Parathyroid adenoma (tissue), 2 donors: ENCODE data around the gene EXOC6.

Source experiments
- H2AFZ ChIP-seq: fragments of 300-600 bp; sonication (generic); one replicate; pipeline ENCODE4 v1.7.0; 2017; ENCODE audit warnings: antibody characterized with exemption, mild to moderate bottlenecking
- H3K27ac ChIP-seq: fragments of 300-600 bp; sonication (generic); one replicate; pipeline ENCODE4 v1.7.0; 2017
- H3K27me3 ChIP-seq: fragments of 300-600 bp; sonication (generic); one replicate; pipeline ENCODE4 v1.7.0; 2017; ENCODE audit warnings: low read length; ENCODE audit not compliant: control insufficient read depth, insufficient read depth
- H3K36me3 ChIP-seq: fragments of 300-600 bp; sonication (generic); one replicate; pipeline ENCODE4 v1.7.0; 2017; ENCODE audit warnings: low read length; ENCODE audit not compliant: control insufficient read depth, insufficient read depth
- H3K4me1 ChIP-seq: fragments of 300-600 bp; sonication (generic); one replicate; pipeline ENCODE4 v1.7.0; 2017; ENCODE audit warnings: control low read depth
- H3K4me2 ChIP-seq: fragments of 300-600 bp; sonication (generic); one replicate; pipeline ENCODE4 v1.7.0; 2017; ENCODE audit warnings: low read length
- H3K4me3 ChIP-seq: fragments of 300-600 bp; sonication (generic); one replicate; pipeline ENCODE4 v1.7.0; 2017; ENCODE audit warnings: low read depth, low read length
- H3K79me2 ChIP-seq: fragments of 300-600 bp; sonication (generic); one replicate; pipeline ENCODE4 v1.7.0; 2017; ENCODE audit warnings: control low read depth
- H3K9ac ChIP-seq: fragments of 300-600 bp; sonication (generic); one replicate; pipeline ENCODE4 v1.7.0; 2017; ENCODE audit warnings: mild to moderate bottlenecking
- H3K9me3 ChIP-seq: fragments of 300-600 bp; sonication (generic); one replicate; pipeline ENCODE4 v1.7.0; 2017; ENCODE audit warnings: low read length; ENCODE audit not compliant: control insufficient read depth
- TF ChIP-seq, protein P1 (sequence below): fragments of 300-600 bp; sonication (generic); IDR thresholded peaks from one replicate; pipeline ENCODE4 v1.7.0; 2017; ENCODE audit warnings: antibody characterized with exemption, mild to moderate bottlenecking
- donor health status: primary hyperparathyroidism.

EXOC6 gene

DNA sequence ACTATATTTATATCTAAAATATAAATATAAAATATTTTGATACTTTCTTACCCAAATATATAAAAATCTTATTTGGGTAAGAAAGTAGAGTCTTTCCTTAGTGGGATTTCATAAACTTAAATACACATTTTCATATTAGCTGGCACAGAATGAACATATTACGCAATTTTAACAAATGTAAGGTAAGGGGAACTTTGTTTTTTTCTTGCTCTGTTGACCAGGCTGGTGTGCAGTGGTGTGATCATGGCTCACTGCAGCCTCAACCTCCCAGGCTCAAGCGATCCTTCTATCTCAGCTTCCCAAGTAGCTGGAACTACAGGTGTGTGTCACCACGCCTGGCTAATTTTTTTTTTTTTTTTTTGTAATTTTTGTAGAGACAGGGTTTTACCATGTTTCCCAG is 243.6 kb downstream of the EXOC6 start:
- no peak overlapping the region for H3K9ac ChIP-seq
- no peak overlapping the region for H3K4me3 ChIP-seq
- no peaks in the 10 kb centered on the region for H3K4me1 ChIP-seq
- no peak overlapping the region for H2AFZ ChIP-seq
- H3K36me3 ChIP-seq: no peaks in the 10 kb centered on the region
- H3K27ac ChIP-seq: no peak overlapping the region
- no peaks in the 10 kb centered on the region for H3K79me2 ChIP-seq
- no peaks in the 10 kb centered on the region for H3K27me3 ChIP-seq
- H3K9me3 ChIP-seq: no peaks in the 10 kb centered on the region
- H3K4me2 ChIP-seq: no peak overlapping the region
- TF ChIP-seq, protein P1, sequence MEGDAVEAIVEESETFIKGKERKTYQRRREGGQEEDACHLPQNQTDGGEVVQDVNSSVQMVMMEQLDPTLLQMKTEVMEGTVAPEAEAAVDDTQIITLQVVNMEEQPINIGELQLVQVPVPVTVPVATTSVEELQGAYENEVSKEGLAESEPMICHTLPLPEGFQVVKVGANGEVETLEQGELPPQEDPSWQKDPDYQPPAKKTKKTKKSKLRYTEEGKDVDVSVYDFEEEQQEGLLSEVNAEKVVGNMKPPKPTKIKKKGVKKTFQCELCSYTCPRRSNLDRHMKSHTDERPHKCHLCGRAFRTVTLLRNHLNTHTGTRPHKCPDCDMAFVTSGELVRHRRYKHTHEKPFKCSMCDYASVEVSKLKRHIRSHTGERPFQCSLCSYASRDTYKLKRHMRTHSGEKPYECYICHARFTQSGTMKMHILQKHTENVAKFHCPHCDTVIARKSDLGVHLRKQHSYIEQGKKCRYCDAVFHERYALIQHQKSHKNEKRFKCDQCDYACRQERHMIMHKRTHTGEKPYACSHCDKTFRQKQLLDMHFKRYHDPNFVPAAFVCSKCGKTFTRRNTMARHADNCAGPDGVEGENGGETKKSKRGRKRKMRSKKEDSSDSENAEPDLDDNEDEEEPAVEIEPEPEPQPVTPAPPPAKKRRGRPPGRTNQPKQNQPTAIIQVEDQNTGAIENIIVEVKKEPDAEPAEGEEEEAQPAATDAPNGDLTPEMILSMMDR: no peak

DNA sequence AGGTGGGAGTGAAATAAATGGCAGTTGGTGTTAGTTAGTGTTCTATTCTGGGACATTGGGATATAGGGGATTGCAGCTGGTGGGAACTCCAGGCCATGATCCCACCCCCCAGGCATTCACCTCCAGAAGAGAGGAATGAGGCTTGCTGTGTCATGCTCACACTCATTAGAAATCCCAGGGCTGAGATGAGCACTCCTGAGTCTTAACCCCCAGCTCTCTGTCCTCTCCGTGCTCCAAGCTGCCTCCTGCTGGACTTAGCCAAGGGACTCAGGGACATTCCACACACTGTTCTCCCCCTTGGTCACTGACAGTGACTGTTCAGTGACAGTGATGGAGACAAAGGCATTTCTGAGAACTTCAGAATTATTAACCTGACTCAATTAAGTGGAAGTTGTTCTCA is 246.9 kb downstream of the EXOC6 start:
- Histone ChIP-seq H3K9ac (no peak overlapping the region), H3K79me2 (no peaks in the 10 kb centered on the region), H3K9me3 (no peaks in the 10 kb centered on the region), H3K4me3 (no peak overlapping the region), H3K36me3 (no peaks in the 10 kb centered on the region), H3K4me1 (no peaks in the 10 kb centered on the region), H3K27me3 (no peaks in the 10 kb centered on the region), H3K4me2 (no peak overlapping the region), H3K27ac (no peak overlapping the region), H2AFZ (no peak overlapping the region)
- TF ChIP-seq, protein P1: no peak

- TF ChIP-seq, protein P1: no peak
These were observed 248.6 kb downstream of the EXOC6 start for GRCh38 chr10:93096901-93097300.

GRCh38 chr10:93097386-93097785 is 249.1 kb downstream of the EXOC6 start:
- Histone ChIP-seq H3K79me2 (no peaks in the 10 kb centered on the region), H2AFZ (no peak overlapping the region), H3K36me3 (no peaks in the 10 kb centered on the region), H3K27me3 (no peaks in the 10 kb centered on the region), H3K4me2 (no peak overlapping the region), H3K4me1 (no peaks in the 10 kb centered on the region), H3K9me3 (no peaks in the 10 kb centered on the region), H3K27ac (no peak overlapping the region), H3K4me3 (no peak overlapping the region), H3K9ac (no peak overlapping the region)
- TF ChIP-seq, protein P1: no peak

More at GRCh38 chr10:93096901-93097300, 248.6 kb downstream of the EXOC6 start:
- H3K79me2 ChIP-seq: no peaks in the 10 kb centered on the region
- H3K4me2 ChIP-seq: no peak overlapping the region
- no peak overlapping the region for H3K4me3 ChIP-seq
- no peaks in the 10 kb centered on the region for H3K9me3 ChIP-seq
- no peak overlapping the region for H3K9ac ChIP-seq
- H3K36me3 ChIP-seq: no peaks in the 10 kb centered on the region
- no peak overlapping the region for H3K27ac ChIP-seq
- no peaks in the 10 kb centered on the region for H3K4me1 ChIP-seq
- H2AFZ ChIP-seq: no peak overlapping the region
- H3K27me3 ChIP-seq: no peaks in the 10 kb centered on the region

DNA sequence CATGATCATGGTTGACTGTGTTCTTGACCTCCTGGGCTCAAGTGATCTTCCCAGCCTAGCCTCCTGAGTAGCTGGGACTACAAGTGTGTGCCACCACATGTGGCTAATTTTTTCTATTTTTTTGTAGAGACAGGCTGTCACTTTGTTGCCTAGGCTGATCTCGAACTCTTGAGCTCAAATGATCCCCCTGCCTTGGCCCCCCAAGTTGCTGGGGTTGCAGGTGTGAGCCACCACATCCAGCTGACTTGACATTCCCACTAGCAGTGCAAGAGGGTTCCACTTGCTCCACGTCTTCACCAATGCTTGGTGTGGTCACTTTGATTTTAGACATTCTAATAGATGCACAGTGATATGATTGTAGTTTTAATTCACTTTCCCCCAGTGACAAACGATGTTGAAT is 250.5 kb downstream of the EXOC6 start:
- H3K27me3 ChIP-seq: no peaks in the 10 kb centered on the region
- no peaks in the 10 kb centered on the region for H3K9me3 ChIP-seq
- no peak overlapping the region for H2AFZ ChIP-seq
- TF ChIP-seq, protein P1: no peak
- H3K4me3 ChIP-seq: no peak overlapping the region
- no peak overlapping the region for H3K27ac ChIP-seq
- H3K9ac ChIP-seq: no peak overlapping the region
- no peaks in the 10 kb centered on the region for H3K36me3 ChIP-seq
- no peak overlapping the region for H3K4me2 ChIP-seq
- no peaks in the 10 kb centered on the region for H3K79me2 ChIP-seq
- no peaks in the 10 kb centered on the region for H3K4me1 ChIP-seq
